Urinary bladder (tissue), 4 donors: ENCODE results near the gene CACNA1C. TPM values are rescaled to one million over a fixed set of nuclear protein-coding genes. Genes with fewer than 3 reads are reported as not detected.

Experiments
- DNase-seq: peaks from one replicate; pipeline ENCODE4 v3.0.0-alpha.2; 2015; ENCODE audit errors: extremely low spot score
- H3K27ac ChIP-seq: one replicate; pipeline ENCODE4 v1.5.1; 2013; ENCODE audit warnings: low read depth, mild to moderate bottlenecking, moderate library complexity
- H3K36me3 ChIP-seq: one replicate; pipeline ENCODE4 v1.6.1; 2013; ENCODE audit warnings: mild to moderate bottlenecking, moderate library complexity; ENCODE audit not compliant: insufficient read depth
- H3K4me1 ChIP-seq: one replicate; pipeline ENCODE4 v1.6.1; 2013; ENCODE audit warnings: mild to moderate bottlenecking, moderate library complexity; ENCODE audit not compliant: insufficient read depth
- H3K4me3 ChIP-seq: one replicate; pipeline ENCODE4 v1.5.1; 2013; ENCODE audit warnings: low read depth, low read length
- WGBS: extraction: QIAGEN DNeasy Blood & Tissue Kit; methylation state at CpG from one replicate; pipeline ENCODE4 v1.1.7; 2013; 5-methylcytosine and 5-hydroxymethylcytosine counted together
- polyA plus RNA-seq: library from polyadenylated mRNA; stranded (reverse); fragments of 200-250 nt; gene quantifications from one replicate; pipeline ENCODE4 v1.2.3, GENCODE V29; 2013
- total RNA-seq: library from RNA; depleted of rRNA; stranded (reverse); fragments of >200 nt; gene quantifications from one replicate; pipeline ENCODE4 v1.2.3, GENCODE V29; 2014
- donor health status: healthy with polysubstance abuse.
- donor health status: healthy.

CACNA1C gene
- total and polyA plus RNA-seq, 2 donors = 25.7 to 34.5 TPM

DNA sequence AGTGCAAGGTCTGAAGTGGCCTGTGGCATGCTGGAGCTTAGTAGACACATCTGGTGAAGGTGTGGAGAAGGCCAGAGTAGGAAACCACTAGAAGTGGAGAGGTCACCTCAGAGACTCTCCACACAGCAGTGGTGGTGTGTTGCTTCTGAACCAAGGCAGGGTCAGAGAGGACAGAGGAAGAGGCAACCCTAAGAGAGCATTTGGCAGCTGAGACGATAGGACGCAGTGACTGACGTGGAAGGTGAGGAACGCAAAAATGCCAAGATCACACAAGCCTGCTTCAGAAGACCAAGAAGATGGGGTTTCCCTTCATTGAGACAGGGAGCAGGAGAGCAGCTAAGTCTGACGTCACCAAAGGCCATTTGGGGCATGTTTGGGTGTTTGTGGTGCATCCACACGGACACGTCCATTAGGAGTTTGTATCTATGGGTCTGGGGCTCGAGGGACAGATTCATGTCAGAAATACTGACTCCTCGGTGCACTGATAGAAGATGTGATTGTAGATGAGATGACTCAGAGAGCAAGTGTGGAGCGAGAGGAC lies 338.1 kb downstream of the CACNA1C start:
- Histone ChIP-seq H3K36me3 (no peaks in the 10 kb centered on the region), H3K4me1 (no peaks in the 10 kb centered on the region), H3K27ac (no peak overlapping the region), H3K4me3 (no peak overlapping the region)
- WGBS = 93% methylated on average over 10 of the region's 10 CpGs
- DNase-seq = no peak

DNA sequence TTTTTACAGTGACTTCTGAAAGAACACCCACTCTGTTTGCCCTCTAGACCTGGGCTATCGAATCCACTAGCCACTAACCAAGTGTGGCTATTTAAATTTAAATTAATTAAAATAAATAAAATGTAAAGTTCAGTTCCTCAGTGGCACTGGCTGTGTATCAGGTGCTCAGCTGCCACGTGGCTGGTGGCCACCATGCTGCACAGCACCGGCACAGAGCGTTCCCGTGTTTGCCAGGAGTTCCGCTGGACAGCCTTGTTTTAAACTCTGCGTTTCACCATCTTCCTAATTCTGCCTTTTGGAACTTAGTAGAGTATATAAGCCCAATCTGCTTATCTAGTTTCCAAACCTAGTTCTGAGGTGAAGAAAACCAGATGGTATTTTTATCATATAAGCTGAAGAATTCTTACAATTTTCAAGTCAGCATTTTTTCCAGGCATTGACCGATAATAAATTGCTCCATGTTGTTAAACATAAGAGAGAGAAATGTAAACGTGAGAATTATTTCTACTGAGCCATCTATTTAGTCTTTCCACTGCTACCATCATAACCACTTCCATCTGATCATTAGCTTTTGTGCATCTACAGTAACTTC lies 339.0 kb downstream of the CACNA1C start:
- Histone ChIP-seq H3K27ac (no peak overlapping the region), H3K4me1 (no peaks in the 10 kb centered on the region)

DNA sequence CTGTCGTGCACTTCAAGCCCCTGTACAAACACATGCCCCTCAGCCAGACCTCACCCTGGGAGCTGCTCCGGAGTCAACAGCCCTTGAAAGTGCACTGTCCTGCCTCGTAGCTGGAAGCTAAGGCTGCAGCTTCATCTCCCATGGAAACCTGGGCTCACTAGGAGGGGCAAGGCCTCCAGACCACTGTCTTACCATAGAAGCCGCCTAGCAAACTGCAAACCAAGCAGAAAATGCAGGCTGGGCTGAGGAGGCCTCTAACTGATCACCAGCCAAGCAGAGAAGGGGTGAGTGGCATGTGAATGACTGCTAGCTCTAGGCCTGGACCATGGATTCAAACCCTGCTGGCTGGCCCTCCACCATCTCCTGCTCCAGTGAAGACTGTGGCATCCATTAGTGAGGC lies 340.2 kb downstream of the CACNA1C start:
- Histone ChIP-seq H3K36me3 (no peaks in the 10 kb centered on the region), H3K4me3 (no peak overlapping the region), H3K27ac (no peak overlapping the region), H3K4me1 (no peaks in the 10 kb centered on the region)
- 91% methylated on average over 4 of the region's 4 CpGs for WGBS
- no peak for DNase-seq

More for the DNA sequence above, 339.0 kb downstream of the CACNA1C start:
- 62% methylated on average over 9 of the region's 9 CpGs for WGBS
- no peak for DNase-seq
- Histone ChIP-seq H3K36me3 (no peaks in the 10 kb centered on the region), H3K4me3 (no peak overlapping the region)

DNA sequence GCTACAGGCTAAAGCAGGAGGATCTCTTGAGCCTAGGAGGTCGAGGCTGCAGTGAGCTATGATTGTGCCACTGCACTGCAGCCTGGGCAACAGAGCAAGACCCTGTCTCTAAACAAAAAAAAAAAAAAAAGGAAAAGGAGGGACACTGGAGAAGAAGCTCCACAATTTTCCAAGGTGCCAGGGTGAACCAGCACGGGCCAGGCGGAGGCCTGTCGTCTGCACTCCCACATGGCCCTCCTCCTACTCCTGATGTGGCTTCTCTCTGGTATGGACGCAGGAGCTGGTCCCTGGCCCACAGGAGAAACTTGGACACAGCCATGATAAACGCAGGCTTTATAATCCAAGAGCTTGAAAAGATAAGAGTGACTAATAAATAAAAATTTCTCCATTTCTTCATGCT lies 341.2 kb downstream of the CACNA1C start:
- Histone ChIP-seq H3K27ac (no peak overlapping the region), H3K4me3 (no peak overlapping the region), H3K36me3 (no peaks in the 10 kb centered on the region), H3K4me1 (no peaks in the 10 kb centered on the region)
- DNase-seq = no peak
- WGBS = 76% methylated on average over 6 of the region's 6 CpGs

GRCh38 chr12:2395354-2395977 lies 342.7 kb downstream of the CACNA1C start:
- no peaks in the 10 kb centered on the region for H3K4me1 ChIP-seq
- no peak for DNase-seq

DNA sequence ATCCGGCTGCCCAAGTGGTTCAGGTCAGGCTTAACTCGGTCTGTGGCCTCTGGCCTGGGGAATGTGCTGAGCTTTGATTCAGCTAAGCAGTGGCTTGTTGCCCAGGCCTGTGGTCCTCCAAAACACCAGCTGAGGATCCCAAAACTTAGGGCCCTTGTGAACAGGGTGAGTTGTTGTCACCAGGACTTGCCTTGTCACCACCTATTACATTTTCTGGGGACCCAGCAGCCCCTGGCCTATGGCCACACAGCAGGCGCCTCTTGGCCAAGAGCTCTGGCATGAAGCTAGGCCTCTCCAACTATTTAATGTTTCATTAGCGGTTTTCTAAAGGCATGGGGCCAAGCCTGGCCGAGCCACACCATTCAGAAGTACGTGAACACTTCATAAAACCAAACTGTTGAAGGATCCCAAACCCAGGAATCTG lies 343.7 kb downstream of the CACNA1C start:
- H3K4me3 ChIP-seq = no peak overlapping the region
- no peak for DNase-seq
- H3K36me3 ChIP-seq = no peaks in the 10 kb centered on the region
- H3K27ac ChIP-seq = no peak overlapping the region
- H3K4me1 ChIP-seq = no peaks in the 10 kb centered on the region
- WGBS = 35% methylated on average over 6 of the region's 6 CpGs

More at GRCh38 chr12:2395354-2395977, 342.7 kb downstream of the CACNA1C start:
- Histone ChIP-seq H3K36me3 (no peaks in the 10 kb centered on the region), H3K4me3 (no peak overlapping the region), H3K27ac (no peak overlapping the region)
- WGBS = 68% methylated on average over 8 of the region's 8 CpGs

GRCh38 chr12:2397356-2398045 lies 344.7 kb downstream of the CACNA1C start:
- Histone ChIP-seq H3K36me3 (no peaks in the 10 kb centered on the region), H3K4me1 (no peaks in the 10 kb centered on the region), H3K27ac (no peak overlapping the region), H3K4me3 (no peak overlapping the region)
- WGBS = 92% methylated on average over 11 of the region's 11 CpGs
- DNase-seq = peak; percentile 14

- Histone ChIP-seq H3K36me3 (no peaks in the 10 kb centered on the region), H3K27ac (no peak overlapping the region), H3K4me1 (no peaks in the 10 kb centered on the region), H3K4me3 (no peak overlapping the region)
- WGBS = 76% methylated on average over 2 of the region's 2 CpGs
- DNase-seq = no peak
Observed at GRCh38 chr12:2401040-2401439, 348.3 kb downstream of the CACNA1C start.

GRCh38 chr12:2402073-2402579 lies 349.3 kb downstream of the CACNA1C start:
- Histone ChIP-seq H3K36me3 (no peaks in the 10 kb centered on the region), H3K4me3 (no peak overlapping the region), H3K4me1 (no peaks in the 10 kb centered on the region), H3K27ac (no peak overlapping the region)
- DNase-seq = no peak
- WGBS = 53% methylated on average over 5 of the region's 5 CpGs

GRCh38 chr12:2403221-2403976 lies 350.6 kb downstream of the CACNA1C start:
- H3K27ac ChIP-seq = no peak overlapping the region

DNA sequence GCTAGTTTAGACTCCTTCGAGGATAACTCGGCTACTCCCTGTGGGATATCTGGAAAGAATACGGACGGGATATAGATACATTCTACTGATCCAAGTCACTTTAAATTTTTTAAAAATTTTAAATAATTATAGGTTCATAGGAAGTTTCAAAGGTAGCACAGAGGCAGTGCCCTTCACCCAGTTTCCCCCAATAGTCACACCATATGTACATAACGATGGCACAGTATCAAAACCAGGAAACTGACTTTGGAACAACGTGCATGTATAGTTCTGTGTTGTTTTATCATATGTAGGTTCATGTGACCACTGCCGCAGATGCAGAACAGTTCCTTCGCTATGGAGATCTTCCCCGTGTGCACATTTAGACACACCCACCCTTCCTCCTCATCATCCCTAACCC lies 352.3 kb downstream of the CACNA1C start:
- no peak for DNase-seq
- H3K36me3 ChIP-seq = no peaks in the 10 kb centered on the region
- H3K4me3 ChIP-seq = no peak overlapping the region
- no peak overlapping the region for H3K27ac ChIP-seq
- 92% methylated on average over 9 of the region's 9 CpGs for WGBS
- H3K4me1 ChIP-seq = no peaks in the 10 kb centered on the region

More at GRCh38 chr12:2403221-2403976, 350.6 kb downstream of the CACNA1C start:
- 85% methylated on average over 14 of the region's 14 CpGs for whole genome bisulfite sequencing
- Histone ChIP-seq H3K4me3 (no peak overlapping the region), H3K4me1 (no peaks in the 10 kb centered on the region), H3K36me3 (no peaks in the 10 kb centered on the region)
- no peak for DNase-seq

DNA sequence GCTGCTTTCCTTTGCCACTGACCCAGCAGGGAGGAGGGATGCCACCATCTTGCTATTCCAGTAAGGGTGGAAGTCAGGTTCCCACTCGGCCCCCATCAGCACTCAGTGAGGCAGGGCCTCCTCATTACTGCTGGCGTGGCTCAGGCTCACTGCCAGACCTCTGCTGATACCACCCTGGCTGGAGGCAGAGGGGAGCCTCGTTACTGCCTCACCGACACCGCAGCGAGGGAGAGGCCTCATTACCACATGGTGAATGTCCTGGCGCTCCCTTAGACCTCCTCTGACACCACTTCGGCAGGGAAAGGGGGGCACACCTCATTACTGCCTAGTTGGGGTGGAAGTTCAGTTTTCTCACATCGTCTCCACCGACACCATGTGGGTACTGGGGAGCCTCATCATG lies 354.1 kb downstream of the CACNA1C start:
- H3K36me3 ChIP-seq = no peaks in the 10 kb centered on the region
- no peak for DNase-seq
- WGBS = 94% methylated on average over 10 of the region's 10 CpGs
- H3K4me3 ChIP-seq = no peak overlapping the region
- no peak overlapping the region for H3K27ac ChIP-seq
- no peaks in the 10 kb centered on the region for H3K4me1 ChIP-seq

DNA sequence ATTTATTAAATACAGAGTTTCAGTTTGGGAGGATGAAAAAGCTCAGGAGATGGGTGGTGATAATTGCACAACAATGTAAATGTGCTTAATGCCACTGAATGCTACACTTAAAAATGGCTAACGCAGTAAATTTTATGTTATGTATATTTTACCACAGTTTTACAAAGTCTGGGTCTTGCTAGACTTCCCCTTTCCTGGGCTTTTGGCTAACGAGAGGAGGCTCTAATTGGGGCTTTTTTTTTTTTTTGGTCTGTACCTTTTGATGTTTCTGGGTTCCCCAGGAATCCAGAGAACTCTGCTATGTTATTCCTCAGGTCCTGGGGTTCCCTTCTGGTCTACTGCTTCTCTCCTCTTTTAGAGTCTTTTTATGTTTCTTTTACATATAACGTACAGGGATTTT lies 355.5 kb downstream of the CACNA1C start:
- H3K4me1 ChIP-seq = no peaks in the 10 kb centered on the region
- whole genome bisulfite sequencing = 85% methylated on average over 3 of the region's 3 CpGs
- H3K4me3 ChIP-seq = no peak overlapping the region
- H3K36me3 ChIP-seq = no peaks in the 10 kb centered on the region
- no peak overlapping the region for H3K27ac ChIP-seq
- DNase-seq = no peak
